Keratinocyte (primary cell): ENCODE measurements around the gene SMARCC2.

Experiments used
- CTCF ChIP-seq, 3 experiments: IDR thresholded peaks in 1 of 3; conservative IDR thresholded peaks in 1 of 3; optimal IDR thresholded peaks in 1 of 3; 2 replicates in 2 of 3; 3 replicates in 1 of 3; pipeline versions ENCODE3 to v1.5.1; 2011; ENCODE audit warnings: low read length in 3 of 3, mild to moderate bottlenecking in 3 of 3, moderate library complexity in 2 of 3, control low read depth in 1 of 3, inconsistent platforms in 1 of 3; ENCODE audit not compliant: insufficient read depth in 2 of 3; ENCODE audit errors: extremely low read depth in 1 of 3
- EZH2 ChIP-seq: IDR thresholded peaks from one replicate; pipeline ENCODE4 v1.6.1; 2012; ENCODE audit warnings: inconsistent platforms, mild to moderate bottlenecking, low read length, moderate library complexity

GRCh38 chr12:56165369-56165768, 23.9 kb downstream of the SMARCC2 start:
- TF ChIP-seq CTCF (optimal IDR thresholded peaks at IDR 0.05 in 1 of 3, IDR thresholded peaks at IDR 0.05 in 1 of 3, conservative IDR thresholded peaks at IDR 0.05 in 1 of 3; ENCODE audit: extremely low read depth in 1 of 3, insufficient read depth in 2 of 3, low read length in 3 of 3) (no peak), EZH2 (no peak)
